ENCODE results near the gene TIAM1. TPM values are rescaled to one million over a fixed set of nuclear protein-coding genes. Genes with fewer than 3 reads are reported as not detected.
A peak's percentile ranks its signal among the peaks of the same experiment; 100 is the strongest.

TIAM1 gene
- total RNA-seq, 2 experiments from 2014 or later = 34.9 to 38.5 TPM

DNA sequence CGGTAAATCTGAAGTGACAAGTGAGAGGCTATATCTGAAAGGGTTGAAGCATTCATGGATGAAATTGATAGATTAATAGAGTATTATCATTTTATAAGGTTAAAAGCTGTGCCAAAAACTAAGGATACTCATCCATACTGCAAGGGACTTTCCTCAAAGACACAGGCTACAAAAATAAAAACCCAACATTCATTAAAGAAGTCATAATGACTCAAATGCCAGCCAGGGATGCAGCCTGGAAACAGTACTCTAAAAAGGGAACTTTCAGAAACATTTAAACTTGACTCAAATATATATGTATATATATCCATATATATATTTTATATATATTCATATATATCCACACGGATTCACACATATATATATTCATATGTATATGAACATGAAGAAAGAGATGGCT, 1.1 kb upstream of the TIAM1 start:
- H3K4me1 Mint-ChIP-seq (ENCODE audit: low read depth) = peaks cover 40% of the 10 kb centered on the region

DNA sequence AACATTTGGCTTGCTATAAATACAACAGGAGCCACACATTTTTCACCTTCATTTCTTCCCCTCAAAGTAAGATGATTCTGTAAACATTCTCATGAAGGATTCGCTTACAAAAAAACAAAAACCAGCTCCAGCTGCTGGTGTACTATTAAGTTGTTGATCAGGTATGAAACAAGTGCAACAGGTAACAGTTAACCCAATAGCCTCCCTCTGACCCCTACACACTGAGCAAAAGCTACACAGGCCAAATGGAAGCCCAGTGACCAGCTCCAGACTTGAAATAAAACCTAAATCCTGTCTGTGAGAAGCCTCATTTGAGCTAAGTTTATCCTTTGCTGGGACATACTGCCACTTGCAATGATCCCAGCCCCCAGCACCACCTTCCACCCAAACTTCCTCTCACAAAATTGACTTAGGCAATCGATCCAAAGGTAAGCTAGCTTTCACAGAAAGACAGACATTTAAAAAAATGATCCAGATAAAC, 991 bp downstream of the TIAM1 start:
- ATAC-seq (no peak), DNase-seq (no peak)
- H3K9me3 Mint-ChIP-seq = no peaks in the 10 kb centered on the region
- POLR2A ChIA-PET = interaction anchor here (1.0 to 3.4 kb wide), 5 partner anchors 10 to 160 kb away, joined by 3 to 26 read pairs (median 3); no protein-coding TSS in a partner anchor
- intact Hi-C loops (cut with micrococcal nuclease) = loop anchor here (5.0 kb wide), 1 partner anchor 214 kb away; no protein-coding TSS in a partner anchor
- peaks cover 10% of the 10 kb centered on the region for H3K36me3 Mint-ChIP-seq (ENCODE audit: low read depth)
- H3K4me3 Mint-ChIP-seq = peak overlapping the region; percentile 84
- peaks cover 3% of the 10 kb centered on the region for H3K27me3 Mint-ChIP-seq
- peaks cover 47% of the 10 kb centered on the region for H3K4me1 Mint-ChIP-seq (ENCODE audit: low read depth)
- TF ChIP-seq CTCF (IDR thresholded peaks at IDR 0.05) = no peak
- peak overlapping the region; percentile 80 for H3K27ac Mint-ChIP-seq
- CTCF ChIA-PET = interaction anchor here (0.8 to 2.9 kb wide), 10 partner anchors 8 to 261 kb away, joined by 3 to 14 read pairs (median 3); no protein-coding TSS in a partner anchor

More for the DNA sequence above, 1.1 kb upstream of the TIAM1 start:
- TF ChIP-seq CTCF (IDR thresholded peaks at IDR 0.05) = no peak
- H3K27me3 Mint-ChIP-seq = peaks cover 3% of the 10 kb centered on the region
- no peak overlapping the region for H3K27ac Mint-ChIP-seq
- DNase-seq = no peak
- H3K36me3 Mint-ChIP-seq (ENCODE audit: low read depth) = no peaks in the 10 kb centered on the region
- intact Hi-C loops (cut with micrococcal nuclease) = no loop called here
- ChIA-PET CTCF (interaction anchor here (1.2 kb wide), 1 partner anchor 9 kb away, joined by 3 read pairs; no protein-coding TSS in a partner anchor), POLR2A (interaction anchor here (0.6 kb wide), 1 partner anchor 11 kb away, joined by 3 read pairs; no protein-coding TSS in a partner anchor)
- no peak overlapping the region for H3K4me3 Mint-ChIP-seq
- ATAC-seq = no peak
- H3K9me3 Mint-ChIP-seq = no peaks in the 10 kb centered on the region

DNA sequence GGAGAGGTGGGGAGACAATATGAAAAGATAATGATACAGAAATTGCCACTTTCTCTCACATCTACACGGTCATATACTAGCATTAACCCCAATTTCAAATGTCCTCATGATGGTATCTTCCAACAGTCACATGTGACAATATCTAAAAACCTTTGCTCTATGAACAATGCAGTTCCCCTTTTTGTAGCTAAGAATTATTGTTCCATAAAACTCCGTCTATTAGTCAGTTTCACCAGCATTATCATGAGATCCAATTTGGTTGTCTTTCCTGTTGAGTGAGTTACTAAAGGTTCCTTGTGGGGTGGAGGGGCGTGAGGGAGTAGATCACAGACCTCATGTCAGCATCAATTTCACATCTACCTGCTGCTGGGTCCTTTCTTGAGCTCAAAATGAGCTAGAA, 1.7 kb downstream of the TIAM1 start:
- Mint-ChIP-seq H3K4me1 (ENCODE audit: low read depth) (peaks cover 47% of the 10 kb centered on the region), H3K36me3 (ENCODE audit: low read depth) (peaks cover 12% of the 10 kb centered on the region), H3K9me3 (no peaks in the 10 kb centered on the region), H3K27ac (peak overlapping the region; percentile 80), H3K27me3 (peaks cover 3% of the 10 kb centered on the region), H3K4me3 (peak overlapping the region; percentile 84)
- DNase-seq = no peak
- no peak for TF ChIP-seq CTCF (IDR thresholded peaks at IDR 0.05)
- intact Hi-C loops (cut with micrococcal nuclease) = loop anchor here (5.0 kb wide), 1 partner anchor 215 kb away; no protein-coding TSS in a partner anchor
- ChIA-PET CTCF (interaction anchor here (0.8 to 2.9 kb wide), 11 partner anchors 10 to 240 kb away, joined by 3 to 14 read pairs (median 4); no protein-coding TSS in a partner anchor), POLR2A (interaction anchor here (1.0 to 3.4 kb wide), 4 partner anchors 11 to 160 kb away, joined by 3 to 26 read pairs (median 8); no protein-coding TSS in a partner anchor)
- no peak for ATAC-seq

- intact Hi-C loops (cut with micrococcal nuclease) = loop anchor here (5.0 kb wide), 1 partner anchor 216 kb away; no protein-coding TSS in a partner anchor
- ATAC-seq (no peak), DNase-seq (no peak)
- no peaks in the 10 kb centered on the region for H3K9me3 Mint-ChIP-seq
- peak overlapping the region; percentile 83 for H3K27ac Mint-ChIP-seq
- H3K27me3 Mint-ChIP-seq = peaks cover 3% of the 10 kb centered on the region
- ChIA-PET CTCF (no interaction called here), POLR2A (interaction anchor here (3.4 kb wide), 1 partner anchor 12 kb away, joined by 26 read pairs; no protein-coding TSS in a partner anchor)
- H3K36me3 Mint-ChIP-seq (ENCODE audit: low read depth) = peaks cover 16% of the 10 kb centered on the region
- peaks cover 55% of the 10 kb centered on the region for H3K4me1 Mint-ChIP-seq (ENCODE audit: low read depth)
- peak overlapping the region; percentile 60 for H3K4me3 Mint-ChIP-seq
- no peak for TF ChIP-seq CTCF (IDR thresholded peaks at IDR 0.05)
Observed at GRCh38 chr21:31340942-31341487, 3.0 kb downstream of the TIAM1 start.

- Mint-ChIP-seq H3K27ac (peak overlapping the region; percentile 83), H3K4me1 (ENCODE audit: low read depth) (peaks cover 60% of the 10 kb centered on the region), H3K36me3 (ENCODE audit: low read depth) (peaks cover 16% of the 10 kb centered on the region), H3K4me3 (peak overlapping the region; percentile 60), H3K27me3 (peaks cover 3% of the 10 kb centered on the region), H3K9me3 (no peaks in the 10 kb centered on the region)
- DNase-seq = no peak
- TF ChIP-seq CTCF (IDR thresholded peaks at IDR 0.05) = no peak
- ATAC-seq = no peak
- intact Hi-C loops (cut with micrococcal nuclease) = loop anchor here (5.0 kb wide), 1 partner anchor 217 kb away; no protein-coding TSS in a partner anchor
- CTCF ChIA-PET = interaction anchor here (0.9 to 1.2 kb wide), 2 partner anchors 137 to 219 kb away, joined by 3 read pairs; no protein-coding TSS in a partner anchor
- POLR2A ChIA-PET = no interaction called here
Observed at GRCh38 chr21:31340514-31340913, 3.5 kb downstream of the TIAM1 start.
